ENCODE data around the gene PCDHB12.

GRCh38 chr5:141196363-141196762 lies 12.2 kb upstream of the PCDHB12 start:
- TF ChIP-seq EZH2 (IDR thresholded peaks at IDR 0.05; ENCODE audit: borderline replicate concordance, low read depth, low read length, poor library complexity, severe bottlenecking) (no peak), CTCF (conservative IDR thresholded peaks at IDR 0.05; ENCODE audit: low read depth, low read length) (no peak)
